Chondrocyte (in vitro differentiated cells): ENCODE measurements around the gene ZNF423. TPM values are rescaled to one million over a fixed set of nuclear protein-coding genes. Genes with fewer than 3 reads are reported as not detected.

ENCODE experiments used
- DNase-seq: peaks from one replicate; pipeline ENCODE4 v3.0.0; 2021; ENCODE audit warnings: mixed read lengths, low spot score
- H3K27ac Mint-ChIP-seq: one replicate; pipeline ENCODE4 v1.8.0; 2021; ENCODE audit warnings: mild to moderate bottlenecking, moderate library complexity, mixed read lengths; ENCODE audit not compliant: unreplicated experiment
- H3K27me3 Mint-ChIP-seq: 2 replicates; pipeline ENCODE4 v1.8.0; 2021; ENCODE audit warnings: low read depth, mixed read lengths
- H3K36me3 Mint-ChIP-seq: 2 replicates; pipeline ENCODE4 v1.8.0; 2021; ENCODE audit warnings: low read depth, mixed read lengths
- H3K4me1 Mint-ChIP-seq: 2 replicates; pipeline ENCODE4 v1.8.0; 2021; ENCODE audit warnings: low read depth, mild to moderate bottlenecking, mixed read lengths
- H3K4me3 Mint-ChIP-seq: one replicate; pipeline ENCODE4 v1.8.0; 2021; ENCODE audit warnings: mild to moderate bottlenecking, moderate library complexity, mixed read lengths; ENCODE audit not compliant: unreplicated experiment
- H3K9me3 Mint-ChIP-seq: 2 replicates; pipeline ENCODE4 v1.8.0; 2021; ENCODE audit warnings: low read depth, mixed read lengths
- CTCF ChIP-seq: fragments of 200-600 bp; sonication (generic); IDR thresholded peaks from 2 replicates; pipeline ENCODE4 v1.5.0; 2021; ENCODE audit warnings: antibody characterized with exemption, mild to moderate bottlenecking, moderate library complexity
- total RNA-seq: library from RNA; stranded (reverse); gene quantifications from 3 replicates; pipeline ENCODE4 v1.2.1, GENCODE V29; 2021

ZNF423 gene
- total RNA-seq, 1 donor from 2014 or later, result 4.7 TPM

- peaks cover 19% of the 10 kb centered on the region for H3K27me3 Mint-ChIP-seq
- no peak overlapping the region for H3K27ac Mint-ChIP-seq
- no peaks in the 10 kb centered on the region for H3K36me3 Mint-ChIP-seq
- H3K9me3 Mint-ChIP-seq, result no peaks in the 10 kb centered on the region
- TF ChIP-seq CTCF, result no peak
- H3K4me1 Mint-ChIP-seq, result peaks cover 41% of the 10 kb centered on the region
- DNase-seq, result no peak
- H3K4me3 Mint-ChIP-seq, result no peak overlapping the region
Observed at GRCh38 chr16:49837688-49838410, 18.1 kb downstream of the ZNF423 start.

GRCh38 chr16:49836668-49837067, 19.2 kb downstream of the ZNF423 start:
- no peak for TF ChIP-seq CTCF

GRCh38 chr16:49836218-49836617, 19.7 kb downstream of the ZNF423 start:
- Mint-ChIP-seq H3K9me3 (no peaks in the 10 kb centered on the region), H3K4me3 (no peak overlapping the region), H3K4me1 (peaks cover 50% of the 10 kb centered on the region), H3K27me3 (peaks cover 15% of the 10 kb centered on the region), H3K36me3 (no peaks in the 10 kb centered on the region), H3K27ac (no peak overlapping the region)
- no peak for DNase-seq
- TF ChIP-seq CTCF, result no peak

More at GRCh38 chr16:49836668-49837067, 19.2 kb downstream of the ZNF423 start:
- Mint-ChIP-seq H3K27ac (peak overlapping the region; percentile 22), H3K4me3 (no peak overlapping the region), H3K4me1 (peaks cover 50% of the 10 kb centered on the region), H3K9me3 (no peaks in the 10 kb centered on the region), H3K27me3 (peaks cover 18% of the 10 kb centered on the region), H3K36me3 (no peaks in the 10 kb centered on the region)
- DNase-seq, result no peak

- peak overlapping the region; percentile 35 for H3K4me3 Mint-ChIP-seq
- no peaks in the 10 kb centered on the region for H3K36me3 Mint-ChIP-seq
- DNase-seq, result no peak
- H3K27ac Mint-ChIP-seq, result peak overlapping the region; percentile 54
- no peaks in the 10 kb centered on the region for H3K9me3 Mint-ChIP-seq
- H3K4me1 Mint-ChIP-seq, result peaks cover 50% of the 10 kb centered on the region
- peaks cover 10% of the 10 kb centered on the region for H3K27me3 Mint-ChIP-seq
- TF ChIP-seq CTCF, result peak; percentile 18
Observed at GRCh38 chr16:49835161-49835777, 20.6 kb downstream of the ZNF423 start.

- Mint-ChIP-seq H3K4me1 (peaks cover 47% of the 10 kb centered on the region), H3K36me3 (no peaks in the 10 kb centered on the region), H3K27me3 (peaks cover 7% of the 10 kb centered on the region), H3K27ac (no peak overlapping the region), H3K9me3 (no peaks in the 10 kb centered on the region), H3K4me3 (no peak overlapping the region)
- TF ChIP-seq CTCF, result no peak
- DNase-seq, result no peak
Observed at GRCh38 chr16:49834531-49835151, 21.3 kb downstream of the ZNF423 start.
